ENCODE results near the gene C5orf24. TPM values are rescaled to one million over a fixed set of nuclear protein-coding genes. Genes with fewer than 3 reads are reported as not detected.
A peak's percentile ranks its signal among the peaks of the same experiment; 100 is the strongest.
"Not testable (repeated sequence)": the region's sequence is repeated elsewhere in the genome, so short reads cannot be mapped to it uniquely, and the experiment has no call there.

The C5orf24 gene
- total RNA-seq, 4 donors from 2014 or later = 45.3 to 93.8 (median 58.3) TPM

DNA sequence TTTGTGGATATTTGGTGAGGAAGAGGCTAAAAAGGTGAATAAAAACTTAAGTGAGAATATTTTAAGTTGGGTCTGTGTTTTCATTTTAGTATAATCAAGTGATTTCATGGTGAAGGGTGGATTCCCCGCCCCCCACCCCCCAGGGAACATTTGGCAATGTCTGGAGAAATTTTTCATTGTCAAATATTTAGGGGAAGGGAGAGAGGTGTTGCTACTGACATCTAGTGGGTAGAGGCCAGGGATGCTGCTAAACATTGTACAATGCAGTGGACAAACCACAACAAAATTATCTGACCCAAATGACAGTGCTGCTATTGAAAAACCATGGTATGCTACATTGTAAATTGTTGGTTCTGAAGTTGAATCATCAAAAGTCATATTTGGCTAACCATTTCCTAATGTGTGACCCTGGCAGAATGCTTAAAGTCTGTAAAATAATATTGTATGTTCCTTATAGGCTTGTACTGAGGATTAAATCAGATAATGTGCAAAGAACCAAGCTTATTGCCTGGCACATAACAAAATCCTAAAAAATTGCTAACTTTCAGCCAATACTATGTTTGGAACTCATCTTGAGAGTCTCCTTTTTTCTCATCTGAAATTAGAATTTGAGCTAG, 5.6 kb downstream of the C5orf24 start:
- intact Hi-C loops (cut with DNase I; ENCODE audit: low total_unique reads) = no loop called here
- no peak for TF ChIP-seq POLR2A (IDR thresholded peaks at IDR 0.05)
- TF ChIP-seq, protein P1, sequence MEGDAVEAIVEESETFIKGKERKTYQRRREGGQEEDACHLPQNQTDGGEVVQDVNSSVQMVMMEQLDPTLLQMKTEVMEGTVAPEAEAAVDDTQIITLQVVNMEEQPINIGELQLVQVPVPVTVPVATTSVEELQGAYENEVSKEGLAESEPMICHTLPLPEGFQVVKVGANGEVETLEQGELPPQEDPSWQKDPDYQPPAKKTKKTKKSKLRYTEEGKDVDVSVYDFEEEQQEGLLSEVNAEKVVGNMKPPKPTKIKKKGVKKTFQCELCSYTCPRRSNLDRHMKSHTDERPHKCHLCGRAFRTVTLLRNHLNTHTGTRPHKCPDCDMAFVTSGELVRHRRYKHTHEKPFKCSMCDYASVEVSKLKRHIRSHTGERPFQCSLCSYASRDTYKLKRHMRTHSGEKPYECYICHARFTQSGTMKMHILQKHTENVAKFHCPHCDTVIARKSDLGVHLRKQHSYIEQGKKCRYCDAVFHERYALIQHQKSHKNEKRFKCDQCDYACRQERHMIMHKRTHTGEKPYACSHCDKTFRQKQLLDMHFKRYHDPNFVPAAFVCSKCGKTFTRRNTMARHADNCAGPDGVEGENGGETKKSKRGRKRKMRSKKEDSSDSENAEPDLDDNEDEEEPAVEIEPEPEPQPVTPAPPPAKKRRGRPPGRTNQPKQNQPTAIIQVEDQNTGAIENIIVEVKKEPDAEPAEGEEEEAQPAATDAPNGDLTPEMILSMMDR (IDR thresholded peaks at IDR 0.05) = no peak
- peaks cover 9 to 12% of the 10 kb centered on the region in 2 donors for H3K4me1 ChIP-seq
- no peak overlapping the region for H3K4me3 ChIP-seq
- no peaks in the 10 kb centered on the region for H3K36me3 ChIP-seq
- no peak for DNase-seq
- H3K27ac ChIP-seq = no peak overlapping the region
- no peaks in the 10 kb centered on the region for H3K27me3 ChIP-seq
- no peaks in the 10 kb centered on the region for H3K9me3 ChIP-seq

DNA sequence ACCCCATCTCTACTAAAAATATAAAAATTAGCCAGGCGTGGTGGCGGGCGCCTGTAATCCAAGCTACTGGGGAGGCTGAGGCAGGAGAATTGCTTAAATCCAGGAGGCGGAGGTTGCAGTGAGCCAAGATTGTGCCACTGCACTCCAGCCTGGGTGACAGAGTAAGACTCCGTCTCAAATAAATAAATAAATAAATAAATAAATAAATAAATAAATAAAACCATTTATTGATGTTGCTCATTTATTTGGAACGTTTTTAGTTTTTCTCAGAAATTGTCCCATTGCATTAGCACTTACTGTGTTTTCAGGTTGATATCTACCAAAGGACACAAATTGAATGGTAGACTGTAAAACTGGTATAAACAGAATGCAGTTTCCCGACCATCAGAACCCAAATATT, 10.7 kb downstream of the C5orf24 start:
- H3K4me1 ChIP-seq; DNase-seq; H3K4me3 ChIP-seq; H3K27me3 ChIP-seq; H3K36me3 ChIP-seq; H3K27ac ChIP-seq; H3K9me3 ChIP-seq; intact Hi-C loops (cut with DNase I; ENCODE audit: low total_unique reads): not testable (repeated sequence)

DNA sequence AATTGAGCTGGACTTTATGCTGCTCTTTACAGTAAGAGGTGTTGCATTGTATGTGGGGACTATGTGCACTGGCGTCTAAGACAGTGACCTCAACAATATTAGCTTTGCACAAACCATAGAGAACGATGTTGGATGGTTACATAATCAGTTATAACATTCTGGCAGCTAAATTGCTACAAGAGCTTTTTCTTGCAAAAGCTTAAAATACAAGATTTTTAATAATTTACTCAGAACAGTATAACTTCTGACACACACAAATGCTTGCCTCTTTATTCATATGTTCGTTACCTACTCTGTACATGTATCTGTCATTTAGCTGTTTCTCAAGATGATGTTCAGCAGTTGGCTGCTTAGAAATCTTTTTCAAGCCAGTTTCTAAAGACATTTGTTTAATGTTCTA, 11.6 kb downstream of the C5orf24 start:
- Histone ChIP-seq H3K36me3 (no peaks in the 10 kb centered on the region), H3K9me3 (no peaks in the 10 kb centered on the region), H3K27ac (no peak overlapping the region), H3K4me3 (no peak overlapping the region), H3K27me3 (no peaks in the 10 kb centered on the region), H3K4me1 (no peaks in the 10 kb centered on the region)
- no peak for DNase-seq
- intact Hi-C loops (cut with DNase I; ENCODE audit: low total_unique reads) = no loop called here
- no peak for TF ChIP-seq POLR2A (IDR thresholded peaks at IDR 0.05)
- TF ChIP-seq, protein P1 (IDR thresholded peaks at IDR 0.05) = no peak

DNA sequence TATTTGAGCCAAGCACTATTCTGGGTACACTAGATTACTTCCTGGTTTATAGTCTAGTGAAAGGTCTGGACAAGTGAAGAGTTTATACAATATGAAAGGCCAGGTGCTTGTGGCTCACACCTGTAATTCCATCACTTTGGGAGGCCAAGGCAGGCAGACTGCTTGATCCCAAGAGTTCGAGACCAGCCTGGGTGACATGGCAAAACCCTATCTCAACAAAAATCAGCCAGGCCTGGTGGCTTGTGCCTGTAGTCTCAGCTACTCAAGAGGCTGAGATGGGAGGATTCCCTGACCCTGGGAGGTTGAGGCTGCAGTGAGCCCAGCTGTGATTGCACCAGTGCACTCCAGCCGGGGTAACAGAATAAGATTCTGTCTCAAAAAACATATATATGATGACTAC, 18.9 kb downstream of the C5orf24 start:
- TF ChIP-seq, protein P1 (IDR thresholded peaks at IDR 0.05) = no peak
- no peak for TF ChIP-seq POLR2A (IDR thresholded peaks at IDR 0.05)
- Histone ChIP-seq H3K9me3 (no peaks in the 10 kb centered on the region), H3K4me3 (no peak overlapping the region), H3K4me1 (no peaks in the 10 kb centered on the region), H3K36me3 (no peaks in the 10 kb centered on the region), H3K27ac (no peak overlapping the region), H3K27me3 (no peaks in the 10 kb centered on the region)
- no peak for DNase-seq
- intact Hi-C loops (cut with DNase I; ENCODE audit: low total_unique reads) = no loop called here

DNA sequence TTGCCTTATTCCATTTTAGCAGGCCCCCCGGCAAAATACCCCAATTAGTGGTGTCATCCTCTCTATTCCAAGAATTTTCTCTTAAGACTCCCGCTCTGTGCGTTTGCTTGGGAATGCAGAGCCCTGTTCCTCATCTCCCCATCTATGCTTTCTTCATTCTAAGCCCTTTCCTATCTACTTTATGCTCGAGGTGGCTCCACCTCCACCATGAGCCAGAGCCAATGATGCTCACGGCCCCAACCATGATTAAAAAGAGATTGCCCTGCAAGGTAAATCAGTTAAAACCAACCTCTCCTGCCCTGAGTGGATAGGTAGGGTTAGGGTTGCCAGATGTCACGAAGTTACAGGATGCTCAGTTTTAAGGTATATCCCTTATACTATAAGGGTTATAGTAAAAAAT, 27.7 kb downstream of the C5orf24 start:
- peaks cover 0 to 9% of the 10 kb centered on the region in 2 donors for H3K4me1 ChIP-seq
- no peak for TF ChIP-seq POLR2A (IDR thresholded peaks at IDR 0.05)
- TF ChIP-seq, protein P1 (IDR thresholded peaks at IDR 0.05) = no peak
- DNase-seq = no peak
- intact Hi-C loops (cut with DNase I; ENCODE audit: low total_unique reads) = no loop called here
- H3K4me3 ChIP-seq = peak overlapping the region in 1 of 2 donors; percentile 66
- peak overlapping the region; percentile 91 to 93 for H3K27ac ChIP-seq
- no peaks in the 10 kb centered on the region for H3K9me3 ChIP-seq
- H3K36me3 ChIP-seq = no peaks in the 10 kb centered on the region
- H3K27me3 ChIP-seq = no peaks in the 10 kb centered on the region

Data from uterus (tissue), 4 donors.